ENCODE measurements around the gene USP17L27.
"Not testable (repeated sequence)": the region's sequence is repeated elsewhere in the genome, so short reads cannot be mapped to it uniquely, and the experiment has no call there.

USP17L27 gene

GRCh38 chr4:9343848-9344247, at the start of gene USP17L27:
USP17L27 (plus strand) TSS chr4:9344148; CDS start chr4:9344148, 0 bp downstream.
- not testable (repeated sequence) for DNase-seq

- not testable (repeated sequence) for DNase-seq
Measured at GRCh38 chr4:9324191-9324590, 19.8 kb upstream of the USP17L27 start.

GRCh38 chr4:9324865-9325264, 19.1 kb upstream of the USP17L27 start, which contains the start of gene USP17L24:
USP17L24 (plus strand) TSS chr4:9325165; CDS start chr4:9325165, 0 bp downstream.
- DNase-seq = not testable (repeated sequence)

GRCh38 chr4:9329611-9330010, 14.3 kb upstream of the USP17L27 start, which contains the start of gene USP17L25:
USP17L25 (plus strand) TSS chr4:9329911; CDS start chr4:9329911, 0 bp downstream.
- not testable (repeated sequence) for DNase-seq

- DNase-seq = not testable (repeated sequence)
Measured at GRCh38 chr4:9334358-9334757, 9.6 kb upstream of the USP17L27 start, which contains the start of gene USP17L26. USP17L26 (plus strand) TSS chr4:9334658; CDS start chr4:9334658, 0 bp downstream.

GRCh38 chr4:9339103-9339502, 4.8 kb upstream of the USP17L27 start, which contains the start of gene USP17L5:
USP17L5 (plus strand) TSS chr4:9339403; CDS start chr4:9339403, 0 bp downstream.
- not testable (repeated sequence) for DNase-seq

GRCh38 chr4:9348593-9348992, 4.6 kb downstream of the USP17L27 start, which contains the start of gene USP17L28:
USP17L28 (plus strand) TSS chr4:9348893; CDS start chr4:9348893, 0 bp downstream.
- not testable (repeated sequence) for DNase-seq

GRCh38 chr4:9350866-9351265, 6.9 kb downstream of the USP17L27 start:
- not testable (repeated sequence) for DNase-seq

GRCh38 chr4:9353338-9353737, 9.4 kb downstream of the USP17L27 start, which contains the start of gene USP17L29:
USP17L29 (plus strand) TSS chr4:9353638; CDS start chr4:9353638, 0 bp downstream.
- not testable (repeated sequence) for DNase-seq

- not testable (repeated sequence) for DNase-seq
Measured at GRCh38 chr4:9362829-9363228, 18.9 kb downstream of the USP17L27 start, which contains the start of gene USP17L30. USP17L30 (plus strand) TSS chr4:9363129; CDS start chr4:9363129, 0 bp downstream.

GRCh38 chr4:9379881-9380280, 35.9 kb downstream of the USP17L27 start:
- not testable (repeated sequence) for DNase-seq

- peak; percentile 9 to 49 for DNase-seq
Measured at GRCh38 chr4:9381012-9381534, 37.1 kb downstream of the USP17L27 start.

- no peak for DNase-seq
Measured at GRCh38 chr4:9384126-9384525, 40.2 kb downstream of the USP17L27 start.

GRCh38 chr4:9389001-9389400, 45.1 kb downstream of the USP17L27 start:
- DNase-seq = not testable (repeated sequence)

All from stimulated activated CD4-positive, alpha-beta T cell treated with anti-CD3 and anti-CD28 coated beads, Interleukin-2, amount 100 ng/mL, for 48 hours (primary cell).